Hematopoietic multipotent progenitor cell treated with erythropoietin and hydrocortisone succinate and interleukin-3 and kit ligand, for 15 days (in vitro differentiated cells): ENCODE measurements around the gene TNFAIP8L3.
A peak's percentile ranks its signal among the peaks of the same experiment; 100 is the strongest.

Experiments used
- DNase-seq: peaks from one replicate; pipeline ENCODE4 v3.0.0-alpha.2; 2015; ENCODE audit warnings: low spot score

The TNFAIP8L3 gene

DNA sequence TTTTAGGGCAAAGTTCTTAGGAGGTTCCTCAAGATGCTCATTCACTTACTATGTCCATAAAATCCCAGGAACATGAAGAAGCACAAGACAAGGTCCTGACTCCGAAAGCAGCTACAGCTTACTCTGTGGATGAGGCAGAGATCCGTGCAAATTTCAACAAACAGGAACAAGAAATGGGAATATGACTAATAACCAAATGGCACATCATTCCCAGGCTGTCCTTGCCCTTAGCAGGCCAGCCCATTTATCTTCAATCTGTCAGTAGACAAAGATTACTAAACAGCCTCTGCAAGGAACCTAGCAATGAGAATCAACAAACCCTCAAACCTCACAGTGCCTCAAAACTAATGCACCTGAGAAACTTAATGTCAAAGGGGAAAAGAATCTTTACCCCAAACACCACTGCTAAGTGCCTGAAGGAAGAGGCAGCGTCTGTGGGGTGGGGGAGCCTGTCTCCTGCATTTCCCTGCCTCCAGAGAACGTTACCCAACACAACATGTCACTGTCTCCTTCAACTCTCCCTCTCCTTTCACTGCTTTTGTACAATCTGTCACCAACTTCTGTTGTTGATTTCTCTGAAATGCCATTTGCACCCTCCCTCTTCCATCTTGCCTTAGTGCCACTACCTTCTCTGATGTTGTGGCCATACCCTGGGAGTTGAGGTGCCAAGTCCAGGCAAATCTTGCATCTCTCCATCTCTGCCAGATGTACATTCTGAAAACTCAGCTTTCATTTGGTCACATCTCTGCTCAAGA lies 4.8 kb downstream of the TNFAIP8L3 start:
- DNase-seq: no peak

DNA sequence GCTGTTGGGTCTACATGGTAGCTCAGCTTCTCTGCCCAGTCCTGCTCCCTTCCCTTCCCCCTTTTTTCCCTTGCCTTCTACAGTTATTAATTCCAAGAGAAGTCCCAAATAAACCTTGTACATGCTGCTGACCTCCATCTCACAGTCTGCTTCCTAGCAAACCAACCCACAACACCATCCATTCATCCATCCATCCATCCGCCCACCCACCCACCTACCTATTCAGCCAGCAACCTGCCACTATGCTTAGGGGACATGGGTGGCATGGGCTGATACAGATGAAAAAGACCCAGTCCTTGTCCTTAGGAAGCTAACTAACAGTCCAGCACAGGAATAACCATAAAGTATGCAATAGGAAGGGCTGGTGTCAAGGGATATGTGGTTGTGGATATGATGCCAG lies 5.7 kb downstream of the TNFAIP8L3 start:
- no peak for DNase-seq

DNA sequence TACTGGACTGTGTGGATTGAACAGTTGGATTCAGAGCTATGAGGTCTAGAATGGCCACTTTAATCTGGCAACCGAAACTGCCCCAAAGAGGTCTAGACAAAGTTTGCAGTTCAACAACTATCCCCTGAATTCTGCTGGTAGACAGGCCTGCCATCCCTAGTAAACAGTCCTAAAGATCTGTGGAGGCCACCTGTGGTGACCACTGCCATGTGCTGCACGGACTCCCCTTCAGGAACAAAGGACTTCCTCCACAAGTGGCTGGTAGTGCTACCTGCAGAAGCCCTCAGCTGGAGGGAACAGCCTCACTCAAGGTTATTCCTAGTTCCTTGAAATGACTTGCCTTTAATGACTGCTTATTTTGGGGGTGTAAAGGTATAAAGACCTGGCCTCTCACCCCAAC lies 6.1 kb downstream of the TNFAIP8L3 start:
- no peak for DNase-seq

DNA sequence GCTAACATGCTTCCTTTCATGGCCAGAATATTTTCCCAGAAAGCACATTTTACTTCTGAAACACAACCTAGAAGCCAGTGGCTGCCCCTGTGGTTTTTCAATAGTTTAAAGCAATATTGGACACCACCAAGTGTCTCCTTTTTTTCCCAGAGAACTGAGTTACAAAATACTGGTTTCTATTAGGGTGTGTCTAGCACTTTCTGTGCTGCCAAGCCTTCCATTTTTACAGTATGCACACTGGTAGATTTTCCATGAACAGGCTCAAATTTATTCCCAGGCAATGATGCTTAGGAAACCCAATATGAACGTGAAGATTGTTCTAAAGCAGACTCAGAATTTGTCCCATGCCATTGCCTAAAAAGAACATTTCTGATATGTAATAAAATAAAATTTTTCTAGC lies 7.2 kb downstream of the TNFAIP8L3 start:
- no peak for DNase-seq

DNA sequence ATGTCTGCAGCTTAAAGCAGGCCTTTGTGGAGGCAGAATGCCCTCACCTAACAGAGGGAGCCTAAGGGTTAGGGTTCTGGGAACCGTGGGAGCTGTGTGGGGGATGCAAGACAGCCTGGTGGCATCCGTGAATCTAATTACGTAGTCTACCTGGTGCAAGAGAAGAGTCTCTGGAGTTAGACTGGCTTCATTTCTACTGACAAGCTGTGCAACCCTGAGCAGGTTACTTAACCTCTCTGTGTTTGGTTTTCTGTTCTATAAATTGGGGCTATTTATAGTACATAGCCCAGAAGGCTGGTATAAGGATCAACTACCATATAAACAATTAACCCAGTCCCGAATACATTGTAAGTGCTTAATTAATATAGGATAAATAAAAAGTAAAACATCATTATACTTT lies 8.3 kb downstream of the TNFAIP8L3 start:
- DNase-seq: no peak

GRCh38 chr15:51085764-51086163 lies 8.9 kb downstream of the TNFAIP8L3 start:
- DNase-seq: no peak

DNA sequence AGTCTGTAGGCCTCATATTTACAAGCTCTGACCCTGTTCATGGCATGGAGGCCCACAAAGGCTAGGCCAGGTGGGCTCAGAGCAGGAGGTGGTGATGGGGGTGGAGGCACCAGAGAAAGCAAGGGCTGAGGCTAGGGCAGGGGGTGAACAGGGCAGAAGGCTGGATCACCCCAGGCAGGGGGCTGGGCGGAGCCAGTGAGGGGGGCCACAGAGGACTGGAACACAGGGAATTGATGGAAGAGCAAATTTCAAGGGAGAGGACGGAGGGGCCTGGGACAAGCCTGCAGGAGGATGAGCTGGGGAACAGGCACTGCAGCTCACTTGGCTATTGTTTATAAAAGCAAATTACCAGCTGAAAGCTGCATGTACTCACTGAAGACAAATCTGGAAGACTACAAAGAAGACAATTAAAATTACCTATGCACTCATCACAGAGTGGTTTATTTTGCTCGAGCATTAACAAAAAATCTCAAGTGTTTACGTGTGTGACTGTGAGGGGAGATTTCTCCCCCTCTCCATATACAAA lies 11.0 kb downstream of the TNFAIP8L3 start:
- DNase-seq: no peak

GRCh38 chr15:51082246-51082645 lies 12.5 kb downstream of the TNFAIP8L3 start:
- no peak for DNase-seq

DNA sequence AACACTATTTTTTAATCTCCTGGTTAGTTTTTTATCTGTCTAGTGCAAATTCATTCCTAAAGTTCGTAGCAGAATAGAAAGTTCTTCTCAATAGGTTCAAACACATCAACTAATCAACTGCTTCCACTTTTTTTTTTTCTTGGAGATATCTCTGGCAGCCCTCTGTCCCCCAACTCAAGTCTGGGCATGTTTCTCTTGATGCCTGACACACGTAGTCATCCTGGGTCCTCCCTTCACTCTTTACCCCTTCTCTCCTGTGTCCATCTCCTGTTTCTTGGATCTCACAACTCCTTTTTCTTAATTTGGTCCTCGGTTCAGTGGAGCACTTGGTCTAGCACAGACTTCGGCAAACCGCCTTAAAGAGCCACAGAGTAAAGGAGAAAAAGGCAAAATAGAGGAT lies 14.4 kb downstream of the TNFAIP8L3 start:
- DNase-seq: no peak

DNA sequence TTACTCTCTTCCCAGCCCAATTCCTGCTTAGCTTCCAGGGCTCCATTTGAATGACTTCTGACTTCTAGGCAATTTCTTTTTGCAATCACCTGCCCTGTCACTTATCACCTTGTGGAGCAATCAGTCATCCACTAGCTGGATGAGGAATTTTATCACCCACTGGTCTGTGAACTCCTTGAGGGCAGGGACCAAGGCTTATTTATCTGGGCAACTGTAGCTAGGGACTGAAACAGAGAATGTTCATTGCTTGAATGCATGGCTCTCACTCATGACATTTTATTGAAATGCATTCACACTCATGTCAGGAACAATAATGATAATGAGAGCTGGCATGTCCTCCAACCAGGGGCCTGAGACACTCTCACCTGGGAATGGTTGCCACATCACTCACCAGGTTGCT lies 15.5 kb downstream of the TNFAIP8L3 start:
- no peak for DNase-seq

DNA sequence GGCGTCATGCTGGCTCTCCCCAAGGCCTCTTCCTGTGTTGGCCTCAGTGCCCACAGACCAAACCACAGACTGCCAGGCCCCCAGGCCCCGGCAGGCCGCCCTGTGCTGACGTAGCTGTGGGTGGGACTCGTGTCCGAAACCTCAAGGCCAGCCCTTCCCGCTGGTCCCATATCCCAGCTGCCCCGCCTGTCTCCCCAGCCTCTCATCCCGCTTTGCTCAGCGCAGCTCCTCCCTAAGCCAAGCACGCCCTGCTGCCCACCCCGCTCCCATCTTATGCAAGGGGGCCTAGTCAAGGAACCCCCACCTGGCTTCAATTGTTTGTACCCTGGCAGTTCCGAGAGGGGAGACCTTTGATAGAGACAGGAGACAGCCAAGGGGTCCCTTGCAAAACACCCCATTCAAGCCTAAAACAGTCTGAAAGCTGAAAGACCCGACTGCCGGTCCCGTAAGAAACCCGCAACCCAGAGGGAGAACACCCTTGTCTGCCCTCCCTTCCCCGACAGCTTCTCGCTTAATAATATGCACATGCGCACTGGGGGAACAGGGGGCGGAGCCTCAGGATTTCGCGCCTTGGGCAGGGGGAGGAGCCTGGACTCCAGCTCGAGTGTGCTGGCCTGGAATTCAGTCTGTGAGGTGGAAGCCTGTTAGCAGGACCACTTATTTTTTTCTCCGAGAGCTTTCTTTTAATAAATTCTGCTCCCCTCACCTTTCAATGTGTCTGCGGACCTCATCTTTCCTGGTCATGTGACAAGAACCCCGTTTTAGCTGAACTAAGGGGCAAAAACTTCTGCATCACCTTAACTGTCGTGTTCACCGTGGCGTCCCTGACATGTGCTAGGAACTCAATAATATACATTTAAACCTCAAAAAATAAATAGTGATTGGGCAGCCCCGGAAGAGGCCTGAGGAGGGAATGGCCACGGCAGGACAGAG lies 17.2 kb downstream of the TNFAIP8L3 start:
- DNase-seq: peak; percentile 77

DNA sequence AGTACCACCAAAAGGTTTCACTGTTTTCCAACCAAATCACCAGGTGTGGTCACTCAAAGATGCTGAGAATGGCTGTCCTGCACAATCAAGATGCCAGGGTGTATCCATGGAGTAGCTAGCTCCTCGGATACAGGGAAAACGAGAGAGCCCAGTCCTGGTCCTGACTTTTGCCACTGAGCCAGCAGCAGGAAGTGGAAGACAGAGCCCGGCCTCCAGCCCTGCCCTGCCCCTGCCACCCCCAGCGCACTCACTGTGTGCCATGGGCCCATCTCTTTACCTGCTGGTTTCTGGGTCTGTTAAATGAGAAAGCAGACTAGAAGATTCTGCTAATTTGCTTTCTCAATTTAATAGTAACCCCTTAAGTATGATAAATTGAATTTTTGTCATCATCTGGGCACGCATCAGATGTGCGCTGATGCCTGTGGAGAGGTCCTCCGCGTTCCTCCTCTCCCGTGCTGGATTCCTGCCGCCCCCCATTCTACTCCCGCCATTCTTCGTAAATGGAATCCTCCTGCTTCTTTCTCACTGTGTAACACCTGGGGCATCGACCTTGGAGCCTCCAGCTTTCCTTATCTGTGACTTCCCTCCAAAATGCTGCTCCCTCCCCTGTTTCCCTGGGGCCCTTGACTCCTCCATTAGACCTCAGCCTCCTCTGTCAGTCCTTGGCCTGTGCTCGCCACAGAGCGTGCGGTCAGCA lies 18.0 kb downstream of the TNFAIP8L3 start:
- no peak for DNase-seq

GRCh38 chr15:51075826-51076523 lies 18.7 kb downstream of the TNFAIP8L3 start:
- no peak for DNase-seq

DNA sequence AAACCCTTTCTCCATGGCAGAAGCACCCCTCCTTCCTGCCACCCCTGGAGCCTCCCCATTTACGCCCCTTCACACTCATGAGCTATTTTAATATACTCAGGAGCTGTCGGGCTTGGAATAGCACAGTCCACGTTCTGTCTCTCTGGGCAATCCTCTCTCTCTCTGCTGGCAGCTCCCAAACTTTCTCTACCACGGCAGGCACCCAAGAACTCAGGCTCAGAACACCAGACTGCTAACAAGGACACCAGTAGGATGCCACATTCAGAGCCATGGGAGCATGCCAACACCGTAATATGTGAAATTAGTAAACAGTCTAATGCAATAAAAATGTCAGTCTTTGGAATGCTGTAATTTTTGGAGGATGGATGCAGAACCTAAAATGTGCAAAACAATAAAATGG lies 19.3 kb downstream of the TNFAIP8L3 start:
- DNase-seq: no peak

- no peak for DNase-seq
These were observed 19.8 kb downstream of the TNFAIP8L3 start for GRCh38 chr15:51074926-51075325.

DNA sequence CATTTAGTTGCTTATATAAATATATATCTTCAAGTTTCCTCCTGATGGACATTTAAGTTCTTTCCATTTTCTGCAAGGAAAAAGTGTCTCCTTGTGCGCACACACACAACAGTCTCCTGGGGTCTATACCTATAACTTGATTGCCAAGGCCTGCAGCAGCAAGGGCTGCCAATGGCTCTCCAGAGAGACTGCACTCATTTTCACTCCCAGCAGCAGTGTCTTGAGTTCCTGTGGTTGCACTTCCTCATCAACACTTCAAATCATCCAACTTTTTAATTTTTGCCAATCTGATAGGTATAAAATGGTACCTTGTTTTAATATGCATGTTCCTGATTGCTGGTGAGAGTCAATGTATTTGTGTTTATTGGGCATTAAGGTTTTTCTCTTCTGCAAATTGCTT lies 23.1 kb downstream of the TNFAIP8L3 start:
- DNase-seq: no peak

DNA sequence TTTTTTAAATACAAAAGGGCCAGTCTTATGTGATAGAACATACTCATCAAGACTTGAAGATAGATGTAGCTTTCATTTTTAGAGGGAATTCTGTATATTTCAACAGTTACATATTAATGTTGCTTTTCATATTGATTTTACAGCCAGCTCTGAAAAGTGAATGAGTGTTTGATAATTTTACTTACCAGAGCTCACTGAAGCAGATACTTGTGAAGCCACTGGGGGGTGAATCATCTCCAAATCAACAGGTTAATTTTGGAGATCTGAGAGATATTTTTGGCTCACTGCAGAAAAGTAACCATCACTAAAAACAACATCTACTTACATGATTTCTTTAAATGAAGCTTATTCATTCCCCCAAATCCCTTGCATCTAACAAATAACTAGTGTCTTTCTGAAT lies 24.7 kb downstream of the TNFAIP8L3 start:
- no peak for DNase-seq

DNA sequence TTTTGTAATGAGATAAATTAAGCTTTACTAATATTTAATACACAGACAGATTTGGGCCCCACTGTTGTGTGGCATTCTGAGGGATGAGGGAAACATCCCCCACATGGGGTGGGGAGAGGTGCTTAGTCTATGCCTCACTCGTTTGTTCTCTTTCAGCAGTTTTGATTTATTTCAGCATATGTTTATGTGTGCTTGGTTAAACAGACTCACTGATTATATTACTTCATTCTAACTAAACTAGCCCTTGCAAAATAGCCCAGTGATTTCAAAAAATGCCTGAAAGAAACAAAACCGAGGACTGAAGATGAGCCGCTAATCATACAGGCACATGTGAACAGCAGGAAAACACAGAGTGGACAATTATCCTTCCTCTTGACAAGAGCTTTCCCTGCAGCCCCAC lies 27.2 kb downstream of the TNFAIP8L3 start:
- DNase-seq: no peak

DNA sequence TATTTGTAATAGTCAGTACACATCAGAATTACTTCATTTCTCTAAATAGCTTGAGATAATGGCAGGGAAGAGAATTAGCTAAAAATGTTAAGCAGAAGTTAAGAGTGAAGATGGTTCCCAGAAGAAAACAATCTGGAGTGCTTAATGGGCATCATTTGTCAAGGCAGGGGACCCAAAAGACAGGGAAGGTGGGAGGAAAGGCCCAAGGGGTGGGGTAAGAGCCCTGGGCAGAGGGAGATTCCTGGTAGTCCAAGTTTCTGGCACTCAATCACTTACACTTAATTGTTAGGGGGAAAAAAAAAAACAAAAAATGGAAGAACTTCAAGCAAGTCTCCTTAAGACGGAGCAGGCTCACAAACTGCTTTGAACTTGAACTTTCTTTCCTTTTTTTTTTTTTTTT lies 28.9 kb downstream of the TNFAIP8L3 start:
- DNase-seq: no peak

DNA sequence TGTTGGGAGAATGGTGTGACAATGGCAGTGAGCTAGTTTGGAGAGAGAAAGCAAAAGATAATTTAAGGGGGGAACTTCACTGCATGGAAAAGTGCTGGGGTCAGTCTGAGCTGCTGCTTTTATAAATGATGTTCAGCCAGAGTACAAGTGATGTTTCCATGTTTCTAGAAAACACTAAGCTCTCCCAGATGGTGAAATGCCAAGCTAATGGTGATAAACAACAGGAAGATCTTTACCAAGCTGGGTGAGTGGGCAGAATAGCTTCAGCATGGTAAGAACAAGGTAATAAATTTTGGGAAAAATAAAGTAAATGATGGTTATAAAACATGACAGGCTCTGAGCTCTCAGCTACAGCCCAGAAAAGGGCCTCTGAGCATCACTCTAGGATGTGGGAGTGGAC lies 29.4 kb downstream of the TNFAIP8L3 start:
- DNase-seq: no peak

- DNase-seq: no peak
These were observed 32.0 kb downstream of the TNFAIP8L3 start for GRCh38 chr15:51062736-51063135.
